IgD-negative memory B cell (primary cell): ENCODE data around the gene GGA2. TPM values are rescaled to one million over a fixed set of nuclear protein-coding genes. Genes with fewer than 3 reads are reported as not detected.

Experiments
- H3K27ac Mint-ChIP-seq, 3 donors: one replicate each; pipeline ENCODE4 v1.8.0; 2020 to 2022; ENCODE audit warnings: mild to moderate bottlenecking in 3 of 3, mixed read lengths in 3 of 3, moderate library complexity in 1 of 3
- H3K27me3 Mint-ChIP-seq: one replicate; pipeline ENCODE4 v1.8.0; 2021; ENCODE audit warnings: mixed read lengths
- H3K36me3 Mint-ChIP-seq: one replicate; pipeline ENCODE4 v1.8.0; 2020; ENCODE audit warnings: mild to moderate bottlenecking, mixed read lengths
- H3K4me1 Mint-ChIP-seq, 3 donors: one replicate each; pipeline ENCODE4 v1.8.0; 2020 to 2022; ENCODE audit warnings: mixed read lengths in 3 of 3, mild to moderate bottlenecking in 1 of 3
- H3K4me3 Mint-ChIP-seq, 4 donors: one replicate each; pipeline ENCODE4 v1.8.0; 2020 to 2022; ENCODE audit warnings: mild to moderate bottlenecking in 4 of 4, mixed read lengths in 4 of 4, moderate library complexity in 3 of 4
- H3K9me3 Mint-ChIP-seq, 3 donors: one replicate each; pipeline ENCODE4 v1.8.0; 2020 to 2021; ENCODE audit warnings: mixed read lengths in 3 of 3, mild to moderate bottlenecking in 1 of 3
- polyA plus RNA-seq: library from polyadenylated mRNA; unstranded; fragments of 300-500 nt; fragmentation: Illumina TruSeq; gene quantifications from one replicate; pipeline ENCODE4 v1.2.3, GENCODE V29; 2021

GGA2 gene
- polyA plus RNA-seq, 1 donor from 2014 or later: 219 TPM

- Mint-ChIP-seq H3K36me3 (peaks cover 6% of the 10 kb centered on the region), H3K9me3 (no peaks in the 10 kb centered on the region), H3K4me1 (no peaks in the 10 kb centered on the region), H3K4me3 (no peak overlapping the region), H3K27me3 (no peaks in the 10 kb centered on the region), H3K27ac (no peak overlapping the region)
Measured at GRCh38 chr16:23534868-23535860, 24.9 kb upstream of the GGA2 start.

DNA sequence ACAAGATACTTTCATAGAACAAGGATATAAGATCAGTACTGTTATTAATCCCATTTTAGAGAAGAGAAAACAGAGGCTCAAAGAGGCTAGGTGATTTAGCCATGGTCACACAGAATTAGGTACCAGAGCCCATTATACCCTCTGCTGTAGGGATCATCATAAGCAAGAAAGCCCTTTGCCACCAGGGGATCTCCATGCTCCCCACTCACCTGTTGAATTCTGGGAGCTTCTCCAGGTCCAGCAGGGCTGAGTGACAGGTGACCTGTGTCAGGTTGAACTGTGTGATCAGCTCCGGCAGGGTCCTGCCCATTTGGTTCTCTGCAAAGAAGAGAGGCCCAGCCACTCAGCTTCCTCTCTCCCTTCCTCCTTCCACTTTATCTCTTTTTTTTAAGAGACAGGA, 22.2 kb upstream of the GGA2 start:
- Mint-ChIP-seq H3K4me3 (no peak overlapping the region), H3K4me1 (no peaks in the 10 kb centered on the region), H3K27me3 (no peaks in the 10 kb centered on the region), H3K36me3 (peaks cover 8% of the 10 kb centered on the region), H3K27ac (no peak overlapping the region), H3K9me3 (no peaks in the 10 kb centered on the region)

GRCh38 chr16:23530062-23530461, 19.8 kb upstream of the GGA2 start:
- Mint-ChIP-seq H3K27me3 (no peaks in the 10 kb centered on the region), H3K9me3 (no peaks in the 10 kb centered on the region), H3K4me1 (peaks cover 0 to 3% (median 0%) of the 10 kb centered on the region in 3 donors), H3K4me3 (no peak overlapping the region), H3K36me3 (peaks cover 9% of the 10 kb centered on the region), H3K27ac (no peak overlapping the region)

- peaks cover 0 to 3% (median 0%) of the 10 kb centered on the region in 3 donors for H3K4me1 Mint-ChIP-seq
- no peaks in the 10 kb centered on the region for H3K27me3 Mint-ChIP-seq
- peaks cover 9% of the 10 kb centered on the region for H3K36me3 Mint-ChIP-seq
- no peak overlapping the region for H3K4me3 Mint-ChIP-seq
- no peaks in the 10 kb centered on the region for H3K9me3 Mint-ChIP-seq
- H3K27ac Mint-ChIP-seq: no peak overlapping the region
Measured at GRCh38 chr16:23528644-23529310, 18.5 kb upstream of the GGA2 start.

GRCh38 chr16:23527961-23528643, 17.8 kb upstream of the GGA2 start:
- no peaks in the 10 kb centered on the region for H3K27me3 Mint-ChIP-seq
- no peaks in the 10 kb centered on the region for H3K9me3 Mint-ChIP-seq
- H3K36me3 Mint-ChIP-seq: peaks cover 8% of the 10 kb centered on the region
- H3K4me1 Mint-ChIP-seq: peaks cover 0 to 6% (median 0%) of the 10 kb centered on the region in 3 donors
- no peak overlapping the region for H3K27ac Mint-ChIP-seq
- no peak overlapping the region for H3K4me3 Mint-ChIP-seq

- no peak overlapping the region for H3K27ac Mint-ChIP-seq
Measured at GRCh38 chr16:23524886-23525285, 14.6 kb upstream of the GGA2 start.

DNA sequence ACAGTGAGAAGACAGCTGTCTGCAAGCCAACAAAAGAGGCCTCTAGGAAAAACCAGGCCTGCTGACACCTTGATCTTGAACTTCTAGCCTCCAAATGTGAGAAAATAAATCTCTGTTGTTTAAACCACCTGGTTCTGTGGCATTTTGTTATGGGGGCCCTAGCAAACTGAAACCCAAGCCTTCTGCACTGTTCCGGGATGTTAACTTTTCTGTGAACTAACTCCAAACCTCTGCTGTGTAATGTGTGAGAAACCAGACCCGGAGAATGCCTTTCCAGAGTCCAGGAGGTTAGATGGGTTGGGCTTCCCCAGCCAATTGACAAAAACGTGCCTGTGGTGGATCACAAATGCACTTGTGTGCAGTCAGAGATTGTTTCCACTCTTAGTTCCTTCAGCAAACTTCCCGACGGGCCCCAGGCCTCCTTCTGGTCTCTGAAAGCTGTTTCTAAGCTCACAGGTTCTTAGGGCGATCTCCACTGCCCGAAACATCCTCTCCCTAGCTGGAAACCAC, 13.6 kb upstream of the GGA2 start:
- Mint-ChIP-seq H3K9me3 (no peaks in the 10 kb centered on the region), H3K4me3 (no peak overlapping the region), H3K36me3 (peaks cover 10% of the 10 kb centered on the region), H3K27ac (no peak overlapping the region), H3K27me3 (no peaks in the 10 kb centered on the region), H3K4me1 (peaks cover 21 to 28% (median 24%) of the 10 kb centered on the region in 3 donors)

More at GRCh38 chr16:23524886-23525285, 14.6 kb upstream of the GGA2 start:
- H3K4me1 Mint-ChIP-seq: peaks cover 15 to 20% (median 16%) of the 10 kb centered on the region in 3 donors
- no peaks in the 10 kb centered on the region for H3K27me3 Mint-ChIP-seq
- H3K4me3 Mint-ChIP-seq: no peak overlapping the region
- peaks cover 10% of the 10 kb centered on the region for H3K36me3 Mint-ChIP-seq
- H3K9me3 Mint-ChIP-seq: no peaks in the 10 kb centered on the region

DNA sequence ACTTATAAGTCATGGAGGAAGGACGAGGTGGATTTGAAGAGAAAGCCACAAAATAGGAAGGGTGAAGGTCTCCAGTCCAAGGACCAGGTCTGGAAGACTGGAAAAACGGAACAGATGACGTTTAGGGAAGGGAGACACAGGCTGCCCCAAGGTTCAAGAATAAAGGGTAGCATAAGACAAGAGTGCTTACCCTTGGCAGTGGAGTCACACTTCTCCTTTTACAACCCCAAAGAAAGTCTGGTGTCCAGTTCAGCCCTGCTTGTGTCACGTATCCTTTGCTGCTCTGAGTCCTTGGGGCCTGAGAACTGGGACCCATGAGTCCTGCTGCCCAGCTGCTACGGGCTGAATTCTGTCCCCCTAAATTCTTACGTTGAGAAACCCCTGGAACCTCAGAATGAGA, 13.0 kb upstream of the GGA2 start:
- H3K4me3 Mint-ChIP-seq: peak overlapping the region in 1 of 4 donors; percentile 56
- no peak overlapping the region for H3K27ac Mint-ChIP-seq
- no peaks in the 10 kb centered on the region for H3K9me3 Mint-ChIP-seq
- no peaks in the 10 kb centered on the region for H3K27me3 Mint-ChIP-seq
- H3K36me3 Mint-ChIP-seq: peaks cover 10% of the 10 kb centered on the region
- peaks cover 25 to 33% (median 30%) of the 10 kb centered on the region in 3 donors for H3K4me1 Mint-ChIP-seq

DNA sequence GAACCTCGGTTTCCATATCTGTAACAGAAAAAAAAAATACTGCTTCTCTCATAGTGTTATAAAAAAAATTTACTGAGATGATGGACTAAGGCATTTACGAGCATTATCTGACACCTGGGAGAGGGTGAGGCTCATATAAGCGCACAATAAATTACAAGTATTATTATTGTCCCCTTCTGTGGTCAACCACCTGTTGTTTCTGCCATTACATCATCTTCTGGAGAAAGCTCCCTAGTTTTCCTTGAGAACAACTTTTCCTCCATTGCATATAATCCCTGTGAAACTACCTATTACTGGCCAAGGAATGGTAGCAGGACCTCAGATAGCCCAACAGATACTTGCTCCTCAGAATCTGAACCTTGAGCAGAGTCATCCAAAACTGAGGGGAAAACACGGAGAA, 11.7 kb upstream of the GGA2 start:
- Mint-ChIP-seq H3K9me3 (no peaks in the 10 kb centered on the region), H3K36me3 (peaks cover 5% of the 10 kb centered on the region), H3K4me3 (peak overlapping the region in 1 of 4 donors; percentile 21), H3K27me3 (no peaks in the 10 kb centered on the region), H3K27ac (peak overlapping the region in 1 of 3 donors; percentile 73), H3K4me1 (peaks cover 27 to 40% (median 35%) of the 10 kb centered on the region in 3 donors)

- peaks cover 2% of the 10 kb centered on the region for H3K27me3 Mint-ChIP-seq
- no peaks in the 10 kb centered on the region for H3K9me3 Mint-ChIP-seq
- peaks cover 34 to 48% (median 41%) of the 10 kb centered on the region in 3 donors for H3K4me1 Mint-ChIP-seq
- peak overlapping the region; percentile 2 to 85 (median 83) for H3K27ac Mint-ChIP-seq
- H3K36me3 Mint-ChIP-seq: peaks cover 5% of the 10 kb centered on the region
- peak overlapping the region in 1 of 4 donors; percentile 50 for H3K4me3 Mint-ChIP-seq
Measured at GRCh38 chr16:23521037-23521743, 10.9 kb upstream of the GGA2 start.

DNA sequence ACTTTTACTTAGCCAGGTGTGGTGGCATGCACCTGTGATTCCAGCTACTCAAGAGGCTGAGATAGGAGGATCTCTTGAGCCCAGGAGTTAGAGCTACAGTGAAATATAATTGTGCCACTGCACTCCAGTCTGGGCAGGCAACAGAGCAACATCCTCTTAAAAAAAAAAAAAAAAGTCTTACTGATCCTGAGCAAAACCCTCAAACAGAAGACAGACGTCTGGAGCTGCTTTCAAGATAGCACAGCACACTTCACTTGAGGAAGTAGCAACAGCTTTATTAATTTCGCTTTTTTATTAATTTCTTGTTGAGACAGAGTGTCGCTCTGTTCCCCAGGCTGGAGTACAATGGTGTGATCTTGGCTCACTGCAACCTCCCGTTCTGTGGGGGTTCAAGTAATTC, 10.2 kb upstream of the GGA2 start:
- no peaks in the 10 kb centered on the region for H3K9me3 Mint-ChIP-seq
- H3K4me1 Mint-ChIP-seq: peaks cover 37 to 52% (median 43%) of the 10 kb centered on the region in 3 donors
- peak overlapping the region in 3 of 4 donors; percentile 33 to 67 (median 55) for H3K4me3 Mint-ChIP-seq
- peaks cover 5% of the 10 kb centered on the region for H3K36me3 Mint-ChIP-seq
- peak overlapping the region; percentile 83 to 85 (median 85) for H3K27ac Mint-ChIP-seq
- H3K27me3 Mint-ChIP-seq: peaks cover 2% of the 10 kb centered on the region

DNA sequence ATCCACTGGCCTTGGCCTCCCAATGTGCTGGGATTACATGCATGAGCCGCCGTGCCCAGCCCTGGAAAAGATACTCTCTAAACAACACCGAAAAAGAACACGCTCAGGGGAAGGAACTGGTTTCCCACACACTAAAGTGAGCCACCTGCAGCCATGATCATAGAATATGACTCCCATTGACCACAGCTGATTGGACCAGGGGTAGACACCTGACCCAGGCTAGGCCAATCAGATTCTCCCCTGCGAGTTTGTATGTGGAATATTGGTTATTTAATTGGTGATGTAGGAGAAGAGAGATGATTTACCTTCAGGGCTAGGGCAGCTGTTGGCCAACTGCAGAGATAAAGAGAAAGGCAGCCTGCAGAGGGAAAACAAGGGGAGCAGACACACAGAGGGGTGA, 9.0 kb upstream of the GGA2 start:
- H3K4me3 Mint-ChIP-seq: peak overlapping the region in 1 of 4 donors; percentile 19
- H3K9me3 Mint-ChIP-seq: no peaks in the 10 kb centered on the region
- peaks cover 3% of the 10 kb centered on the region for H3K36me3 Mint-ChIP-seq
- H3K4me1 Mint-ChIP-seq: peaks cover 37 to 50% (median 47%) of the 10 kb centered on the region in 3 donors
- H3K27ac Mint-ChIP-seq: peak overlapping the region; percentile 27 to 74 (median 59)
- peaks cover 2% of the 10 kb centered on the region for H3K27me3 Mint-ChIP-seq

- Mint-ChIP-seq H3K36me3 (peaks cover 3% of the 10 kb centered on the region), H3K27ac (peak overlapping the region; percentile 88 to 92 (median 89)), H3K27me3 (peaks cover 2% of the 10 kb centered on the region), H3K9me3 (no peaks in the 10 kb centered on the region), H3K4me3 (peak overlapping the region; percentile 15 to 94 (median 65)), H3K4me1 (peaks cover 37 to 47% (median 47%) of the 10 kb centered on the region in 3 donors)
Measured at GRCh38 chr16:23518435-23518891, 8.2 kb upstream of the GGA2 start.
